HG02938 (cell line): Measurements from ENCODE around the gene C3orf38.
A peak's percentile ranks its signal among the peaks of the same experiment; 100 is the strongest.
"Not testable (repeated sequence)": the region's sequence is repeated elsewhere in the genome, so short reads cannot be mapped to it uniquely, and the experiment has no call there.

Source experiments
- ATAC-seq: cut with Tn5 transposase; IDR thresholded peaks from one replicate; pipeline ENCODE4 v1.9.1; 2021; ENCODE audit warnings: mild to moderate bottlenecking, moderate library complexity; ENCODE audit not compliant: unreplicated experiment

C3orf38 gene

GRCh38 chr3:88151358-88151757 is 1.6 kb downstream of the C3orf38 start:
- no peak for ATAC-seq

GRCh38 chr3:88152841-88153240 is 3.1 kb downstream of the C3orf38 start:
- no peak for ATAC-seq

GRCh38 chr3:88166419-88166971 is 16.7 kb downstream of the C3orf38 start:
- no peak for ATAC-seq

GRCh38 chr3:88167173-88167572 is 17.4 kb downstream of the C3orf38 start:
- no peak for ATAC-seq

GRCh38 chr3:88167704-88168103 is 17.9 kb downstream of the C3orf38 start:
- no peak for ATAC-seq

- no peak for ATAC-seq
These were observed 18.4 kb downstream of the C3orf38 start for GRCh38 chr3:88168171-88168570.

- ATAC-seq: peak; percentile 93
These were observed 30.7 kb downstream of the C3orf38 start for GRCh38 chr3:88180398-88180999.

- not testable (repeated sequence) for ATAC-seq
These were observed 32.6 kb downstream of the C3orf38 start for GRCh38 chr3:88182165-88182918.

GRCh38 chr3:88188436-88188835 is 38.7 kb downstream of the C3orf38 start:
- ATAC-seq: no peak

GRCh38 chr3:88189361-88189810 is 39.6 kb downstream of the C3orf38 start:
- ATAC-seq: peak; percentile 94

- no peak for ATAC-seq
These were observed 42.2 kb downstream of the C3orf38 start for GRCh38 chr3:88191872-88192409.

GRCh38 chr3:88192631-88193030 is 42.9 kb downstream of the C3orf38 start:
- no peak for ATAC-seq

- no peak for ATAC-seq
These were observed 46.2 kb downstream of the C3orf38 start for GRCh38 chr3:88195951-88196434.

GRCh38 chr3:88198121-88198520 is 48.4 kb downstream of the C3orf38 start:
- ATAC-seq: no peak

GRCh38 chr3:88203642-88204055 is 53.9 kb downstream of the C3orf38 start:
- peak; percentile 90 for ATAC-seq
